Panc1 (cell line): ENCODE data around the gene WASF2. TPM values are rescaled to one million over a fixed set of nuclear protein-coding genes. Genes with fewer than 3 reads are reported as not detected.

Experiments used
- ATAC-seq: fragments of 200-7000 bp; cut with Tn5 transposase; 2 replicates; pipeline ENCODE4 v1.9.1; 2020; ENCODE audit warnings: mild to moderate bottlenecking, moderate library complexity
- BruUV-seq: library from RNA; stranded (reverse); fragments of 400-500 nt; replicated peaks from 2 replicates; lab custom pipeline; 2021; lab: Mats Ljungman, UMichigan
- CTCF ChIA-PET: fragments of 300-600 bp; sonication (Branson Sonifier 250); formaldehyde crosslinking; loops from one replicate; lab custom pipeline; 2022; ENCODE audit warnings: antibody characterized with exemption; lab: Charles Lee
- POLR2A ChIA-PET: fragments of 300-600 bp; sonication (Branson Sonifier 250); formaldehyde crosslinking; loops from one replicate; lab custom pipeline; 2022; ENCODE audit warnings: antibody characterized with exemption; lab: Charles Lee
- DNase-seq: peaks from one replicate; pipeline ENCODE4 v3.0.0-alpha.2; 2010; ENCODE audit warnings: low read depth, low spot score
- H3K27ac ChIP-seq: 2 replicates; pipeline ENCODE4 v1.5.1; 2011; ENCODE audit warnings: mild to moderate bottlenecking, low read length, inconsistent platforms
- H3K27me3 ChIP-seq: fragments of 200-500 bp; sonication (Bioruptor generic); 2 replicates; pipeline ENCODE4 v1.6.0; 2014; ENCODE audit warnings: low read length, inconsistent platforms; ENCODE audit not compliant: control insufficient read depth, insufficient read depth
- H3K36me3 ChIP-seq: fragments of 200-500 bp; sonication (Bioruptor generic); 2 replicates; pipeline ENCODE4 v1.5.1; 2014; ENCODE audit warnings: inconsistent platforms, mild to moderate bottlenecking, low read length, moderate library complexity; ENCODE audit not compliant: control insufficient read depth, insufficient read depth
- H3K4me1 ChIP-seq: 2 replicates; pipeline ENCODE4 v1.5.1; 2011; ENCODE audit warnings: inconsistent platforms, mild to moderate bottlenecking, low read length, moderate library complexity; ENCODE audit not compliant: control insufficient read depth, insufficient read depth
- H3K4me3 ChIP-seq, 2 experiments: 2 replicates each; pipeline ENCODE4 v1.5.1; 2011 to 2012; ENCODE audit warnings: low read depth in 2 of 2, low read length in 2 of 2, mild to moderate bottlenecking in 2 of 2, inconsistent platforms in 1 of 2, moderate library complexity in 1 of 2
- H3K9me3 ChIP-seq: fragments of 200-500 bp; sonication (Bioruptor generic); 2 replicates; pipeline ENCODE4 v1.5.1; 2014; ENCODE audit warnings: low read depth, mild to moderate bottlenecking, inconsistent platforms, low read length, moderate library complexity; ENCODE audit not compliant: control insufficient read depth, insufficient read depth
- CTCF ChIP-seq: fragments of 450-650 bp; IDR thresholded peaks from 2 replicates; pipeline ENCODE4 v1.5.1; 2017; ENCODE audit warnings: mild to moderate bottlenecking
- POLR2AphosphoS5 ChIP-seq: IDR thresholded peaks from 2 replicates; pipeline ENCODE4 v1.6.1; 2012; ENCODE audit warnings: mild to moderate bottlenecking, low read depth, low read length, moderate library complexity
- SIN3A ChIP-seq: IDR thresholded peaks from 2 replicates; pipeline ENCODE4 v1.6.1; 2012; ENCODE audit warnings: low read depth, mild to moderate bottlenecking, low read length, moderate library complexity, borderline replicate concordance; ENCODE audit not compliant: insufficient read depth
- TCF7L2 ChIP-seq: IDR thresholded peaks from 2 replicates; pipeline ENCODE4 v1.6.1; 2011; ENCODE audit warnings: mild to moderate bottlenecking, low read depth, low read length, inconsistent platforms
- in situ Hi-C: cut with HindIII; loops from 2 replicates; pipeline ENCODE4 v1.10.0; 2016; ENCODE audit warnings: low sequenced_read_pairs, low pct_unique_long_range_greater_than_20kb
- intact Hi-C: fragments of 100-400 bp; cut with micrococcal nuclease; formaldehyde crosslinking; loops from one replicate; pipeline ENCODE4 v1.10.0; 2022; ENCODE audit not compliant: unreplicated experiment
- total RNA-seq: library from RNA; stranded (reverse); gene quantifications from one replicate; pipeline ENCODE4 v1.2.1, GENCODE V29; 2021; ENCODE audit not compliant: unreplicated experiment
- TF ChIP-seq, protein P1 (sequence below), 2 experiments: IDR thresholded peaks; 2 replicates each; pipeline ENCODE4 v1.6.1; 2011 to 2012; ENCODE audit warnings: low read depth in 2 of 2, control low read depth in 1 of 2, low read length in 1 of 2, mild to moderate bottlenecking in 1 of 2, moderate library complexity in 1 of 2; ENCODE audit not compliant: insufficient read depth in 1 of 2

The WASF2 gene
- total RNA-seq, 1 experiment from 2014 or later, result 121 TPM

DNA sequence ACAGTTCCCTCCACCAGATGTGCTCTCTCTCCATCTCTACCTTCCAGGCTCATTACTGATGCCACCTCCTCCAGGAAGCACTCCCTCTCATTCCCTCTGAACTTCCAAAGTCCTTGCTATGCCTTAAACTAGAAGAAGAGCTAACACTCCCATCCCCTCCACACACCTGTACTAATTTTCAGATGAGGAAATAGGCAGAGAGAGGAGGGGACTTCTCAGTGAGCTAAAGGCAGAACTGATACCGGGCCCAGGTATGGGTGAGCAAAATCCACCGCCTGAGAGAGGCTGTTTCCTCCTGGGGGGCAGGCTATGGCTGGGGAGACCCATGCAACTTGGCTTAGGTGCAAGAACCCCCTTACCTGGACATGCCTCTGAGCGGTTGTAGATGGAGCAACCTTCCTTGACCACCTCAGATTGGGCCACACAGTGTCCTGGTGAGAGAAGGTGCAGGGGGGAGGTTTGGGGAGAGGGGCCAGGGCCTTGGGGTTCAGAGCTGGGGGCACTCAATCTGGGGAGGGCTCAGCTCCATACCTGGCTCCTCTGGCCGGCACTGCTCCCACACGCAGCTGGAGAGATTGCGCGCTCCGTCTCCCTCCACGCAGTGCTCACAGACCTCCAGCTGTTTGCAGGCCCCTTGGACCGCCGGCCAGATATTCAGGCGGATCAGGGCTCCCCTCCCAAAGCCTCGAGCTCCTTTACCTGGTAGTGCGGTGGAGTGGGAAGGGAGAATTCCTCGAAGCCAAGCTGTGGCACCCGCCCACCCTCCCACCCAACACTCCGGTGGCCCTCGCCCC, 107.8 kb downstream of the WASF2 start:
- ChIA-PET CTCF (interaction anchor here (0.6 kb wide), 1 partner anchor 10 kb away, joined by 13 read pairs; the partner anchor contains the start of gene GPR3), POLR2A (interaction anchor here (0.6 kb wide), 1 partner anchor 82 kb away, joined by 3 read pairs; no protein-coding TSS in a partner anchor)
- Histone ChIP-seq H3K27ac (no peak overlapping the region), H3K27me3 (no peaks in the 10 kb centered on the region), H3K4me1 (no peaks in the 10 kb centered on the region), H3K4me3 (no peak overlapping the region), H3K36me3 (no peaks in the 10 kb centered on the region), H3K9me3 (no peaks in the 10 kb centered on the region)
- no TSS peak for BruUV-seq
- TF ChIP-seq, protein P1, sequence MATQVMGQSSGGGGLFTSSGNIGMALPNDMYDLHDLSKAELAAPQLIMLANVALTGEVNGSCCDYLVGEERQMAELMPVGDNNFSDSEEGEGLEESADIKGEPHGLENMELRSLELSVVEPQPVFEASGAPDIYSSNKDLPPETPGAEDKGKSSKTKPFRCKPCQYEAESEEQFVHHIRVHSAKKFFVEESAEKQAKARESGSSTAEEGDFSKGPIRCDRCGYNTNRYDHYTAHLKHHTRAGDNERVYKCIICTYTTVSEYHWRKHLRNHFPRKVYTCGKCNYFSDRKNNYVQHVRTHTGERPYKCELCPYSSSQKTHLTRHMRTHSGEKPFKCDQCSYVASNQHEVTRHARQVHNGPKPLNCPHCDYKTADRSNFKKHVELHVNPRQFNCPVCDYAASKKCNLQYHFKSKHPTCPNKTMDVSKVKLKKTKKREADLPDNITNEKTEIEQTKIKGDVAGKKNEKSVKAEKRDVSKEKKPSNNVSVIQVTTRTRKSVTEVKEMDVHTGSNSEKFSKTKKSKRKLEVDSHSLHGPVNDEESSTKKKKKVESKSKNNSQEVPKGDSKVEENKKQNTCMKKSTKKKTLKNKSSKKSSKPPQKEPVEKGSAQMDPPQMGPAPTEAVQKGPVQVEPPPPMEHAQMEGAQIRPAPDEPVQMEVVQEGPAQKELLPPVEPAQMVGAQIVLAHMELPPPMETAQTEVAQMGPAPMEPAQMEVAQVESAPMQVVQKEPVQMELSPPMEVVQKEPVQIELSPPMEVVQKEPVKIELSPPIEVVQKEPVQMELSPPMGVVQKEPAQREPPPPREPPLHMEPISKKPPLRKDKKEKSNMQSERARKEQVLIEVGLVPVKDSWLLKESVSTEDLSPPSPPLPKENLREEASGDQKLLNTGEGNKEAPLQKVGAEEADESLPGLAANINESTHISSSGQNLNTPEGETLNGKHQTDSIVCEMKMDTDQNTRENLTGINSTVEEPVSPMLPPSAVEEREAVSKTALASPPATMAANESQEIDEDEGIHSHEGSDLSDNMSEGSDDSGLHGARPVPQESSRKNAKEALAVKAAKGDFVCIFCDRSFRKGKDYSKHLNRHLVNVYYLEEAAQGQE (IDR thresholded peaks at IDR 0.05; ENCODE audit: insufficient read depth in 1 of 2, low read depth in 2 of 2, low read length in 1 of 2), result no peak
- TF ChIP-seq TCF7L2 (no peak), CTCF (no peak), SIN3A (no peak), POLR2AphosphoS5 (no peak)
- in situ Hi-C loops (no loop called here), intact Hi-C loops (no loop called here)
- ATAC-seq, result no peak
- no peak for DNase-seq

DNA sequence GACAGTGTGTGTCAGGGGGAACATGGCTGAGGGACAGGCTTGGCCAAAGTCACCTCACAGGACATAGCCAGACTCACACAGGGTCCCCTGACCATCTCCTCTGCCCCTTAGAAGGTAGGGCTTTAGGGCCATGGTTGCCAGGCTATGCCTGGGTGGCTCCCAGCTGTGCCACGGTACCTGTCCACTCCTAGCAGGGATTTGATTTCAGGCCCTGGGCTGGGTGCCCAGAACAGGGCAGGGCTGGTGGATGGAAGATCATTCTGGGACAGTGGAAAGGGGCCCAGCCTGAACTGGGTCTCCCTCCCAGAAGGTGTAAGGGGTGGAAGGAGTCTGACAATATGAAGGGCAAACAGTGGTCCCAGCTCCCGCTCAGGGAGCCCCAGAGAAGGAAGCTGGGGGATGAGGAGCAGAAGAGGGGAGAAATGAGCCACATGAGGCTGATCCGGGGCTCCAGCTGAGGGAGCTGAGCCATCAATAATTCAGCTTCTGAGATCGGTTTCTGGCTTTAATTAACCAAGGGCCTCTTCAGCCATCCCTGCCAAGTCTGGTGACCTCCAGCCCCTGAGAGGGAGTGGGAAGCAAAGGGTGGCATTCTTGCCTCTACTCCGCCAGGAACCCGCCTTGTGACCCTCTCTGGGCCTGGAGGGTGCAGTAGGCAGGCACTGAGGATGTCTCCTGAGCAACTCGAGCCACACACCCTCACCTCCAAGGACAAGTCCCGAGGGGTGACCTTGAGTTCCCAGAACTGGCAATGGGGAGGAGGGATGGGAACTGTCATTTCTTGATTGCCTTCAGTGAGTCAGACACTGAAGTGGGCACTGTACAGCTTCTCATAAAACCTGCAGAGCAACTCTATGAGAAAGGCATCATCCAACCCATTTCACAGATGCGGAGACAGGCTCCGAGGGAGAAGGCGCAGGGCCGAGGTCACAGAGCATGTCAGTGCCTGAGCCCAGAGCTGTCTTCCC, 108.9 kb downstream of the WASF2 start:
- no peak for ATAC-seq
- H3K4me3 ChIP-seq, result no peak overlapping the region

More for the DNA sequence above, 108.9 kb downstream of the WASF2 start:
- no peak for TF ChIP-seq CTCF
- no peak for TF ChIP-seq POLR2AphosphoS5
- TF ChIP-seq, protein P1 (IDR thresholded peaks at IDR 0.05; ENCODE audit: insufficient read depth in 1 of 2, low read depth in 2 of 2, low read length in 1 of 2), result no peak
- TF ChIP-seq SIN3A, result no peak
- no peak for TF ChIP-seq TCF7L2
- POLR2A ChIA-PET, result no interaction called here
- Histone ChIP-seq H3K4me1 (no peaks in the 10 kb centered on the region), H3K36me3 (no peaks in the 10 kb centered on the region), H3K27ac (no peak overlapping the region), H3K9me3 (no peaks in the 10 kb centered on the region), H3K27me3 (no peaks in the 10 kb centered on the region)
- no peak for DNase-seq
- in situ Hi-C loops, result no loop called here
- CTCF ChIA-PET, result interaction anchor here (0.6 kb wide), 2 partner anchors 11 to 55 kb away, joined by 5 to 13 read pairs; partner anchors contain the start of gene GPR3
- intact Hi-C loops, result no loop called here
- no TSS peak for BruUV-seq
